ENCODE results near the gene RANGAP1. TPM values are rescaled to one million over a fixed set of nuclear protein-coding genes. Genes with fewer than 3 reads are reported as not detected.
A peak's percentile ranks its signal among the peaks of the same experiment; 100 is the strongest.

RANGAP1 gene
- polyA plus RNA-seq, 1 experiment = 145 TPM

GRCh38 chr22:41198027-41198580 is 87.9 kb downstream of the RANGAP1 start:
- Histone ChIP-seq H3K36me3 (ENCODE audit: control insufficient read depth, insufficient read depth, low read length) (no peaks in the 10 kb centered on the region), H3K27me3 (ENCODE audit: control insufficient read depth, insufficient read depth, low read length) (no peaks in the 10 kb centered on the region; the same call in 1 of the 2 replicates), H3K4me3 (ENCODE audit: low read depth, low read length) (peak overlapping the region; percentile 69)
- DNase-seq (ENCODE audit: low read depth) = no peak
- CTCF ChIA-PET = interaction anchor here (0.9 to 1.3 kb wide), 3 partner anchors 110 to 346 kb away, joined by 3 read pairs; partner anchors contain the start of gene POLR3H
- TF ChIP-seq CTCF (IDR thresholded peaks at IDR 0.05; ENCODE audit: insufficient read depth, low read depth, low read length) = no peak
- POLR2A ChIA-PET = no interaction called here

GRCh38 chr22:41197038-41197972 is 88.7 kb downstream of the RANGAP1 start:
- Histone ChIP-seq H3K36me3 (ENCODE audit: control insufficient read depth, insufficient read depth, low read length) (no peaks in the 10 kb centered on the region), H3K27me3 (ENCODE audit: control insufficient read depth, insufficient read depth, low read length) (no peaks in the 10 kb centered on the region; the same call in 1 of the 2 replicates), H3K4me3 (ENCODE audit: low read depth, low read length) (peak overlapping the region; percentile 69)
- ChIA-PET POLR2A (no interaction called here), CTCF (interaction anchor here (0.8 to 1.3 kb wide), 4 partner anchors 42 to 346 kb away, joined by 3 read pairs; partner anchors contain the start of gene POLR3H)
- DNase-seq (ENCODE audit: low read depth) = no peak
- peak; percentile 36 for TF ChIP-seq CTCF (IDR thresholded peaks at IDR 0.05; ENCODE audit: insufficient read depth, low read depth, low read length)

Small RNAs within 50 kb of the gene (small RNA-seq; reads per million reads assigned to genes)
- not detected for gene MIR6889 (ENCODE audit: insufficient read length, low read depth, low replicate concordance)

Other genes starting within 250 kb of the RANGAP1 start
- 11.2 and 13.0 TPM in 2 replicates for gene EP300, start 193.6 kb downstream of the RANGAP1 start, polyA plus RNA-seq (2011; rRNA removed)
- gene L3MBTL2, start 80.9 kb downstream of the RANGAP1 start, polyA plus RNA-seq (2011; rRNA removed) = 17.8 and 26.5 TPM in 2 replicates
- gene CHADL, start 45.3 kb downstream of the RANGAP1 start, polyA plus RNA-seq (2011; rRNA removed) = 0.51 and 0.70 TPM in 2 replicates
- 39.9 and 59.4 TPM in 2 replicates for gene ZC3H7B, start 15.3 kb upstream of the RANGAP1 start, polyA plus RNA-seq (2011; rRNA removed)
- gene TEF, start 95.8 kb upstream of the RANGAP1 start, polyA plus RNA-seq (2011; rRNA removed) = 21.0 and 28.7 TPM in 2 replicates
- 16.6 and 24.3 TPM in 2 replicates for gene TOB2, start 160.6 kb upstream of the RANGAP1 start, polyA plus RNA-seq (2011; rRNA removed)
- 44.3 and 57.9 TPM in 2 replicates for gene PHF5A, start 182.5 kb upstream of the RANGAP1 start, polyA plus RNA-seq (2011; rRNA removed)
- gene ACO2, start 182.9 kb upstream of the RANGAP1 start, polyA plus RNA-seq (2011; rRNA removed) = 20.5 and 60.5 TPM in 2 replicates